Stimulated activated CD8-positive, alpha-beta memory T cell treated with anti-CD3 and anti-CD28 coated beads, Interleukin-4, amount 100 ng/mL, for 48 hours (primary cell): ENCODE measurements around the gene PSMA7.
"Not testable (repeated sequence)": the region's sequence is repeated elsewhere in the genome, so short reads cannot be mapped to it uniquely, and the experiment has no call there.

ENCODE experiments used
- DNase-seq: peaks from one replicate; pipeline ENCODE4 v3.0.0-alpha.2; 2020

Gene PSMA7

GRCh38 chr20:62151835-62152364 is 8.7 kb upstream of the PSMA7 start:
- DNase-seq, result no peak

GRCh38 chr20:62151225-62151624 is 8.0 kb upstream of the PSMA7 start:
- DNase-seq, result no peak

GRCh38 chr20:62150310-62150575 is 7.0 kb upstream of the PSMA7 start:
- no peak for DNase-seq

- DNase-seq, result no peak
Observed at GRCh38 chr20:62149532-62150309, 6.5 kb upstream of the PSMA7 start.

- no peak for DNase-seq
Observed at GRCh38 chr20:62148908-62149314, 5.7 kb upstream of the PSMA7 start.

- not testable (repeated sequence) for DNase-seq
Observed at GRCh38 chr20:62148383-62148782, 5.2 kb upstream of the PSMA7 start.

- no peak for DNase-seq
Observed at GRCh38 chr20:62147528-62147927, 4.3 kb upstream of the PSMA7 start.

GRCh38 chr20:62147125-62147524 is 3.9 kb upstream of the PSMA7 start:
- DNase-seq, result no peak

GRCh38 chr20:62146019-62146755 is 3.0 kb upstream of the PSMA7 start:
- no peak for DNase-seq

GRCh38 chr20:62145688-62146018 is 2.5 kb upstream of the PSMA7 start:
- DNase-seq, result no peak

GRCh38 chr20:62143957-62144825 is 997 bp upstream of the PSMA7 start:
- peak; percentile 78 for DNase-seq

- peak; percentile 41 for DNase-seq
Observed at GRCh38 chr20:62142252-62143080, 728 bp downstream of the PSMA7 start.

- peak; percentile 53 for DNase-seq
Observed at GRCh38 chr20:62141397-62142251, 1.6 kb downstream of the PSMA7 start.

- no peak for DNase-seq
Observed at GRCh38 chr20:62141043-62141396, 2.2 kb downstream of the PSMA7 start.

GRCh38 chr20:62139636-62140035 is 3.6 kb downstream of the PSMA7 start:
- no peak for DNase-seq

- DNase-seq, result no peak
Observed at GRCh38 chr20:62138912-62139311, 4.3 kb downstream of the PSMA7 start.

- DNase-seq, result no peak
Observed at GRCh38 chr20:62138204-62138543, 5.0 kb downstream of the PSMA7 start.

- DNase-seq, result no peak
Observed at GRCh38 chr20:62137478-62138203, 5.6 kb downstream of the PSMA7 start.

GRCh38 chr20:62137092-62137384 is 6.2 kb downstream of the PSMA7 start:
- no peak for DNase-seq

- DNase-seq, result peak; percentile 75
Observed at GRCh38 chr20:62136283-62137091, 6.7 kb downstream of the PSMA7 start.
